ENCODE data around the gene TMEM156. TPM values are rescaled to one million over a fixed set of nuclear protein-coding genes. Genes with fewer than 3 reads are reported as not detected.

The TMEM156 gene
- total and polyA plus RNA-seq, 4 donors = 0.58 to 0.70 (median 0.64) TPM

GRCh38 chr4:39078829-39079228 is 46.6 kb upstream of the TMEM156 start:
- Histone ChIP-seq H3K4me3 (ENCODE audit: low read depth in 1 of 3, low read length in 3 of 3) (no peak overlapping the region), H3K9me3 (ENCODE audit: control insufficient read depth in 4 of 4, low read length in 3 of 4) (no peaks in the 10 kb centered on the region), H3K27ac (ENCODE audit: low read depth in 1 of 2, low read length in 2 of 2) (no peak overlapping the region), H3K4me1 (ENCODE audit: control insufficient read depth in 4 of 4, insufficient read depth in 4 of 4, low read length in 3 of 4) (no peaks in the 10 kb centered on the region), H3K27me3 (ENCODE audit: control insufficient read depth in 4 of 4, insufficient read depth in 4 of 4, low read length in 3 of 4) (no peaks in the 10 kb centered on the region), H3K9ac (ENCODE audit: low read depth in 1 of 2, low read length in 2 of 2) (no peak overlapping the region), H3K36me3 (ENCODE audit: control insufficient read depth in 4 of 4, insufficient read depth in 3 of 4, low read depth in 1 of 4, low read length in 3 of 4) (peaks cover 1 to 20% (median 14%) of the 10 kb centered on the region in 4 donors)
- DNase-seq (ENCODE audit: low spot score) = no peak
- TF ChIP-seq, protein P1, sequence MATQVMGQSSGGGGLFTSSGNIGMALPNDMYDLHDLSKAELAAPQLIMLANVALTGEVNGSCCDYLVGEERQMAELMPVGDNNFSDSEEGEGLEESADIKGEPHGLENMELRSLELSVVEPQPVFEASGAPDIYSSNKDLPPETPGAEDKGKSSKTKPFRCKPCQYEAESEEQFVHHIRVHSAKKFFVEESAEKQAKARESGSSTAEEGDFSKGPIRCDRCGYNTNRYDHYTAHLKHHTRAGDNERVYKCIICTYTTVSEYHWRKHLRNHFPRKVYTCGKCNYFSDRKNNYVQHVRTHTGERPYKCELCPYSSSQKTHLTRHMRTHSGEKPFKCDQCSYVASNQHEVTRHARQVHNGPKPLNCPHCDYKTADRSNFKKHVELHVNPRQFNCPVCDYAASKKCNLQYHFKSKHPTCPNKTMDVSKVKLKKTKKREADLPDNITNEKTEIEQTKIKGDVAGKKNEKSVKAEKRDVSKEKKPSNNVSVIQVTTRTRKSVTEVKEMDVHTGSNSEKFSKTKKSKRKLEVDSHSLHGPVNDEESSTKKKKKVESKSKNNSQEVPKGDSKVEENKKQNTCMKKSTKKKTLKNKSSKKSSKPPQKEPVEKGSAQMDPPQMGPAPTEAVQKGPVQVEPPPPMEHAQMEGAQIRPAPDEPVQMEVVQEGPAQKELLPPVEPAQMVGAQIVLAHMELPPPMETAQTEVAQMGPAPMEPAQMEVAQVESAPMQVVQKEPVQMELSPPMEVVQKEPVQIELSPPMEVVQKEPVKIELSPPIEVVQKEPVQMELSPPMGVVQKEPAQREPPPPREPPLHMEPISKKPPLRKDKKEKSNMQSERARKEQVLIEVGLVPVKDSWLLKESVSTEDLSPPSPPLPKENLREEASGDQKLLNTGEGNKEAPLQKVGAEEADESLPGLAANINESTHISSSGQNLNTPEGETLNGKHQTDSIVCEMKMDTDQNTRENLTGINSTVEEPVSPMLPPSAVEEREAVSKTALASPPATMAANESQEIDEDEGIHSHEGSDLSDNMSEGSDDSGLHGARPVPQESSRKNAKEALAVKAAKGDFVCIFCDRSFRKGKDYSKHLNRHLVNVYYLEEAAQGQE (IDR thresholded peaks at IDR 0.05) = no peak
- TF ChIP-seq SP1 (IDR thresholded peaks at IDR 0.05) = no peak
- WGBS = 98% methylated on average over 2 of the region's 2 CpGs

DNA sequence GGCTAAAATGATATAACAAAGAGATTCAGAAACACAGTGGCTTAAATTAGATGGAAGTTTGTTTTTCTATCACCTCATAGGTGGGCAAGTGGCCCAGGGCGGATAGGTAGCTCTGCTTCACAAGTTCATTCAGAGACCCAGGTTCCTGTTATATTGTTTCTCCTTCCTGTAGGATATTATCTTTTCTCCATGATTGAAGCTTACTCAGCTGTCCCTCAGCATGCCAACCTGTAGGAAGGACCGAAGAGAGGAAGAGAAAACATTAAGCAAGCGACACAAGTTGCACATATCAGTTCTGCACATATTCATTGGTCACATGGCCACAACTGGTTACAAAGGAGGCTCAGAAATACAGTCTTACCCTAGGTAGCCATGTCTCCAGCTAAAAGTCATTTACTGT is 36.7 kb upstream of the TMEM156 start:
- Histone ChIP-seq H3K36me3 (ENCODE audit: control insufficient read depth in 4 of 4, insufficient read depth in 3 of 4, low read depth in 1 of 4, low read length in 3 of 4) (no peaks in the 10 kb centered on the region), H3K4me3 (ENCODE audit: low read depth in 1 of 3, low read length in 3 of 3) (no peak overlapping the region), H3K27ac (ENCODE audit: low read depth in 1 of 2, low read length in 2 of 2) (no peak overlapping the region), H3K9ac (ENCODE audit: low read depth in 1 of 2, low read length in 2 of 2) (no peak overlapping the region), H3K27me3 (ENCODE audit: control insufficient read depth in 4 of 4, insufficient read depth in 4 of 4, low read length in 3 of 4) (no peaks in the 10 kb centered on the region), H3K4me1 (ENCODE audit: control insufficient read depth in 4 of 4, insufficient read depth in 4 of 4, low read length in 3 of 4) (no peaks in the 10 kb centered on the region), H3K9me3 (ENCODE audit: control insufficient read depth in 4 of 4, low read length in 3 of 4) (no peaks in the 10 kb centered on the region)
- no peak for DNase-seq (ENCODE audit: low spot score)
- no peak for TF ChIP-seq ZBTB33 (IDR thresholded peaks at IDR 0.05)
- no peak for TF ChIP-seq RXRA (IDR thresholded peaks at IDR 0.05)
- TF ChIP-seq HNF4A (conservative IDR thresholded peaks at IDR 0.05) = no peak
- TF ChIP-seq JUND (IDR thresholded peaks at IDR 0.05) = no peak
- no peak for TF ChIP-seq NR2F2 (IDR thresholded peaks at IDR 0.05)
- TF ChIP-seq, protein P1 (IDR thresholded peaks at IDR 0.05) = no peak
- no peak for TF ChIP-seq EGR1 (IDR thresholded peaks at IDR 0.05; ENCODE audit: low read depth in 2 of 2)
- TF ChIP-seq HNF4G (IDR thresholded peaks at IDR 0.05) = no peak
- TF ChIP-seq FOXA2 (IDR thresholded peaks at IDR 0.05) = no peak
- no peak for TF ChIP-seq ATF3 (IDR thresholded peaks at IDR 0.05)
- WGBS = 82% methylated on average over 3 of the region's 3 CpGs
